ENCODE results near the gene PCDH10.
"Not testable (repeated sequence)": the region's sequence is repeated elsewhere in the genome, so short reads cannot be mapped to it uniquely, and the experiment has no call there.

Gene PCDH10

GRCh38 chr4:133151341-133151690 is 2.2 kb downstream of the PCDH10 start:
- DNase-seq = no peak

GRCh38 chr4:133151691-133152329 is 2.7 kb downstream of the PCDH10 start:
- DNase-seq = no peak

GRCh38 chr4:133152330-133152821 is 3.3 kb downstream of the PCDH10 start:
- no peak for DNase-seq

GRCh38 chr4:133152831-133153481 is 3.9 kb downstream of the PCDH10 start:
- DNase-seq = no peak

GRCh38 chr4:133154725-133155124 is 5.6 kb downstream of the PCDH10 start:
- DNase-seq = no peak

GRCh38 chr4:133156096-133156495 is 7.0 kb downstream of the PCDH10 start:
- no peak for DNase-seq

- no peak for DNase-seq
Measured at GRCh38 chr4:133156556-133156955, 7.5 kb downstream of the PCDH10 start.

GRCh38 chr4:133157460-133158160 is 8.5 kb downstream of the PCDH10 start:
- DNase-seq = no peak

- DNase-seq = no peak
Measured at GRCh38 chr4:133160853-133161252, 11.8 kb downstream of the PCDH10 start.

GRCh38 chr4:133161570-133162295 is 12.6 kb downstream of the PCDH10 start:
- no peak for DNase-seq

- no peak for DNase-seq
Measured at GRCh38 chr4:133162941-133163340, 13.8 kb downstream of the PCDH10 start.

GRCh38 chr4:133178956-133179355 is 29.9 kb downstream of the PCDH10 start:
- no peak for DNase-seq

GRCh38 chr4:133186210-133186609 is 37.1 kb downstream of the PCDH10 start:
- no peak for DNase-seq

GRCh38 chr4:133186845-133187244 is 37.8 kb downstream of the PCDH10 start:
- DNase-seq = no peak

GRCh38 chr4:133188433-133189146 is 39.5 kb downstream of the PCDH10 start:
- no peak for DNase-seq

GRCh38 chr4:133189147-133189517 is 40.0 kb downstream of the PCDH10 start:
- no peak for DNase-seq

GRCh38 chr4:133190098-133190497 is 41.0 kb downstream of the PCDH10 start:
- no peak for DNase-seq

GRCh38 chr4:133208694-133209285 is 59.7 kb downstream of the PCDH10 start:
- no peak for DNase-seq

- DNase-seq = no peak
Measured at GRCh38 chr4:133233922-133234321, 84.8 kb downstream of the PCDH10 start.

- DNase-seq = not testable (repeated sequence)
Measured at GRCh38 chr4:133240451-133240850, 91.4 kb downstream of the PCDH10 start.

Data from NCI-H1694 treated with DMSO at 0.1 percent for 48 hours (cell line).